Retina (tissue), 1 donor: Measurements from ENCODE around the gene ESRRA.
"Not testable (repeated sequence)": the region's sequence is repeated elsewhere in the genome, so short reads cannot be mapped to it uniquely, and the experiment has no call there.

ENCODE experiments used
- DNase-seq: peaks from one replicate; pipeline ENCODE4 v3.0.0-alpha.2; 2016

ESRRA gene

DNA sequence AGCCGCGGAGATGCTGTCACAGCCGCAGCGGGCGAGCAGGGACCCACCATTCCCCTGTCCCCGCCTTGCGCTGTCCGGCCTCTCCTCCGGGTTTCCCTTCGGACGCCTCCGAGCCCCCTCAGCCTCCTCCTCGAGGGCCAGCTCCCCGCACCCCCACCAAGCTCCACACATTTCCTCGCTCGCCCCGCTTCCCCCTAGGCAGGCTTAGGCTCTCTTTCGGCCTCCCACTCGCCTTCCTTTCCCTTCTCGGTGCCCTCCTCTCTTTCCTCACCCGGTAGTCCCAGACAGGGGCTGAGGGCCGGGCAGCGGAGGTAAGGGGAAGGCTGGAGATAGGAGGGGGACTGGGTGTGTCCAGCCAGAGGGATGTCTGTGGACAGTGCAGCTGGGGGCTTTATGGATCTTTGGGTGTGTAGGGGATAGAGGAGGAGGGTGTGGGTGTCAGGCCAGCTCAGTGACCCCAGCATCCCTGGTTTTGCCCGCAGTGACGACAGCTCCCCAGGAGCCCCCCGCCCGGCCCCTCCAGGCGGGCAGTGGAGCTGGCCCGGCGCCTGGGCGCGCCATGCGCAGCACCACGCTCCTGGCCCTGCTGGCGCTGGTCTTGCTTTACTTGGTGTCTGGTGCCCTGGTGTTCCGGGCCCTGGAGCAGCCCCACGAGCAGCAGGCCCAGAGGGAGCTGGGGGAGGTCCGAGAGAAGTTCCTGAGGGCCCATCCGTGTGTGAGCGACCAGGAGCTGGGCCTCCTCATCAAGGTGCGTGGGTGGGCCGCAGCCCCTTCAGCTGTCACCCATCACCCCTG, 12.7 kb upstream of the ESRRA start:
- DNase-seq: peak; percentile 27

DNA sequence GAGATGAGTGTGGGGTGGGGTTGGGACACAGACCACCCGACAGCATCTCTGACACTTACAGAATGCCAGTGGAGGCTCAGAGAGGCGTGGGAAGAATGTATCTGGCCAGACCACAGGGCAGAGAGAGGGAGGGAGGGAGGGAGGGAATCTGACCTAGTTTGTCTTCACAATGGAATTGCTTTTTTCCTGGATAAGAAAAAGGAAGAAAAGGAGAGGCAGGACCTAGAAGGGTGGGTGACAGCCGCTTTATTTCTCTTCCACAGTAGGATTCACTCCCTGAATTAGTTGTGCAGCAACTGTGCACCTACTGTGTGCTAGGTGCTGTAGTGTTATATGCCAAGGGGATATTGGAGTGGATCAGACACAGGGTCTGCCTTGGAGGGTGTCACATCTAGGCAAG, 10.6 kb upstream of the ESRRA start:
- peak; percentile 78 for DNase-seq

DNA sequence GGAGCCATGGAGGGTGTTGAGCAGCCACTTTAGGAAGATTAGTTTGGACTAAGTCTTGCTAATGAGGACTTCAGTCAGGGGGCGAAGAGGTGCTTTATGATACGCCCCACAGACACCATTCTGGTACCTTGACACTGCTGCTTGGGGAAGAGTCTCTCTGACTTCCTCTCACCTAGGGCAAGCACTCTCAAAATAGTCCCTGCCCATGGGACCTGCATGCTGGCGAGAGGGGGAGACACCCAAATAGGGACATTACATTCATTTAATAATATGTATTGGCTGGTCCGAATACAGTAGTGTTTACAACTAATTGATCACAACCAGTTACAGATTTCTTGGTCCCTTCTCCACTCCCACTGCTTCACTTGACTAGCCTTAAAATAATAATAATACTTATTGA, 9.6 kb upstream of the ESRRA start:
- DNase-seq: no peak

DNA sequence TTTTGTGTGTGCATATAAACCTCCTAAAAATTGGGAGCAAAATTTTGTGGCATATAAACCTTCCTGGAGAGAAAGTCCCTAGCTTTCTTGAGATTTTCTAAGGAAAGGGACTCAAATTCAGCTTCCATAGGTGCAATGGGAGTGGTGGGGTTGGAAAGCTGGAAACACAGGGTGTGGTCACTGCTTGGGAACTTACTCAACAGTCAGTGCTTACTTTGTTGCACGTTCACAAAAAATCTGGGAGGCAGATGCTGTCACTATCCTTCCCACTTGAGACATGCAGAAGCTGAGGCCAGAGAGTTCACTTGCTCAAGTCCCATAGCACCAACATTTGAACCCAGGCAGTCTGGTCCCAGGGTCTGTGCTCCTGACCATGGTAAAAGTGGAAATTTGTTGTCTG, 9.1 kb upstream of the ESRRA start:
- no peak for DNase-seq

DNA sequence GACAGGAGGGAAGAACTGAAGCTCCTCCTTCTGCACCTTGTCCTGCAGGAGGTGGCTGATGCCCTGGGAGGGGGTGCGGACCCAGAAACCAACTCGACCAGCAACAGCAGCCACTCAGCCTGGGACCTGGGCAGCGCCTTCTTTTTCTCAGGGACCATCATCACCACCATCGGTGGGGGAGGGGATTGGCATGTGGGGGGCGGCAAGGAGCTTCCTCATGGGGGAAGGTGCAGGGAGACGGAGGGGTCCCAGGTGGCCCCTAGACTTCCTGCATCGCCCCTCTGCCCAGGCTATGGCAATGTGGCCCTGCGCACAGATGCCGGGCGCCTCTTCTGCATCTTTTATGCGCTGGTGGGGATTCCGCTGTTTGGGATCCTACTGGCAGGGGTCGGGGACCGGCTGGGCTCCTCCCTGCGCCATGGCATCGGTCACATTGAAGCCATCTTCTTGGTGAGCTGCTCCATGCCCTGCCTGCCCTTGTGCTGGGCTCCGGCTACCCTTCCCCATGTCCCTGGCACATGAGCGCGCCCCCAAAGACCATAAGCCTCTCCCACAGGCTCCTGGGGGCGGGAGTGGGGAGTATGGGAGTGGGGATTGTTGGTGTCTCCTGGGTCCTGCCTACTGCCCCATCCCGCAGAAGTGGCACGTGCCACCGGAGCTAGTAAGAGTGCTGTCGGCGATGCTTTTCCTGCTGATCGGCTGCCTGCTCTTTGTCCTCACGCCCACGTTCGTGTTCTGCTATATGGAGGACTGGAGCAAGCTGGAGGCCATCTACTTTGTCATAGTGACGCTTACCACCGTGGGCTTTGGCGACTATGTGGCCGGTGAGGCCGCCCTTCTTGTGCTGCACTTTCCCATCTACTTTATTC, 8.3 kb upstream of the ESRRA start:
- DNase-seq: peak; percentile 49

DNA sequence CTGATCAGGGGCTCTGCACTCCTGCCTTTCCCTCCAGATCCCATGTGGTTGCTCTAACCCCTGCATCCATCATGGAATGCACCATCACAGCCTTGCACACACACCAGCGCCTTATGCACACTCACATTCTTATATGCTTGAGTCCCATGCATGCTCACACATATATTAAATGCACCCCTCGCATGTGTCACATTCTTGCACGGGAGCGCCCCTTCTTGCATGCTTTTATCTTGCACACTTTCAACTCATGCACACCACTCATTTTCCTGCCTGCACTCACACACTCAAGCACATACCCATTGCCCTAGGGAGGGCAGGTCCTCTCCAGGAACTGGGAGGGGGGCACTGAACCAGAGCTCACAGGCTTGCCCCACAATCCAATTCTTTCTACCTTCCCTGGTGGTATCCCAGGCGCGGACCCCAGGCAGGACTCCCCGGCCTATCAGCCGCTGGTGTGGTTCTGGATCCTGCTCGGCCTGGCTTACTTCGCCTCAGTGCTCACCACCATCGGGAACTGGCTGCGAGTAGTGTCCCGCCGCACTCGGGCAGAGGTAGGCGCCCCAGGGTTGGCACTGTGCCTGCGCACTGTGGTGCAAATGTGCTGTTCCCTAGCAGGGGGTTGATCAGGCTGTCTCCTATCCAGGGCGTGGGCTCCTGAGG, 7.5 kb upstream of the ESRRA start:
- DNase-seq: peak; percentile 28

DNA sequence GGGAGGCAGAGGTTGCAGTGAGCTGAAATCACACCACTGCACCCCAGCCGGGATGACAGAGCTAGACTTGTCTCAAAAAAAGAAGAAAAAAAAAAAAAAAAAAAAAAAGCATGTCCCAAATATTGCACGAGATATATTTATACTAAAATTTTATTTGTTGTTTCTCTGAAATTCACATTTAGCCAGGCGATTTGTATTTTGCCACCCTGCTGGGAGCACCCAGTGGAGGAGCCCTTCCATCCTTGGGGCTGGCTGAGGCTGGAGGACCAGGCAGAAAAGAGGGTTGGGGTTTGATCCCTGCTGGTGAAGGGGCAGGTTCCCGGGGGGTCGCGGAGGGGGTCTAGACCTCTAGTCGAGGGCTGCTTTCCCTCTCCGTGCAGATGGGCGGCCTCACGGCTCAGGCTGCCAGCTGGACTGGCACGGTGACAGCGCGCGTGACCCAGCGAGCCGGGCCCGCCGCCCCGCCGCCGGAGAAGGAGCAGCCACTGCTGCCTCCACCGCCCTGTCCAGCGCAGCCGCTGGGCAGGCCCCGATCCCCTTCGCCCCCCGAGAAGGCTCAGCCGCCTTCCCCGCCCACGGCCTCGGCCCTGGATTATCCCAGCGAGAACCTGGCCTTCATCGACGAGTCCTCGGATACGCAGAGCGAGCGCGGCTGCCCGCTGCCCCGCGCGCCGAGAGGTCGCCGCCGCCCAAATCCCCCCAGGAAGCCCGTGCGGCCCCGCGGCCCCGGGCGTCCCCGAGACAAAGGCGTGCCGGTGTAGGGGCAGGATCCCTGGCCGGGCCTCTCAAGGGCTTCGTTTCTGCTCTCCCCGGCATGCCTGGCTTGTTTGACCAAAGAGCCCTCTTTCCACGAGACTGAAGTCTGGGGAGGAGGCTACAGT, 6.1 kb upstream of the ESRRA start:
- DNase-seq: peak; percentile 71

DNA sequence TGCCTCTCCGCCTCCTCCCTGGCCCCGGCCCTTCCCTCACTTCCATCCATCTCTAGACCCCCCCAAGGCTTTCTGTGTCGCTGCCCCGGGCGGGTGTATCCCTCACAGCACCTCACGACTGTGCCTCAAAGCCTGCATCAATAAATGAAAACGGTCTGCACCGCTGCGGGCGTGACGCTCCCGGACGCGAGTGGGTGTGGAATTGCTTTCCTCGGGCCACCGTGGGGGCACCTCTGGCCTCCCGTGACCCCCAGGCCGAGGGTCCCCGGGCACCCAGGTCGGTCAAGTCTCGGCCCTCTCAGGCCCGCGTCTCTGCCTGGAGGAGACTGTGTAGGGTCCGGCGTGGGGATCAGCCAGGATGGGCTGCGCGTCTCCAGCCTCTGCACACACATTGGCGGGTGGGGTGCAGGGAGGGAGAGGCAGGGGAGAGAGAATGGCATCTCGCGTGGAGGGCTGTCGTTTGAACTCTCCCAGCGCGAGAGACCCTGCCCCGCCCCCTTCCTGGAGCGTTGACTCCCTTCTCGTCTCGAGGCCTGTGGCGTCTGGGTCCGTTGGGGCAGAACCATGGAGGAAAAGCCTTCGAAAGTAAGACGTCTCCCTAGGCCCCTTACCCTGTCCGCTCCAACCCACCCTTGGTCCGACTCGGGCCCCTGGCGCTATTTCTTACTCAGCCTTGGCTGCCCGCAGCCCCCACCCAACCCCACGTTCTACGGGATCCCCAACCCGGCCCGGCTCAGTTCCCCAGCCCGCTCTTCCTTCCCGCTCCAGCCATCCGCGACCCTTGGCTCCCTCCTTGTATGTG, 5.3 kb upstream of the ESRRA start, which contains the start of gene CATSPERZ:
Gene CATSPERZ (plus strand): TSS at position 512 of the 802 bp plus-strand sequence. CDS start 53 bp downstream, at position 565.
- DNase-seq: peak; percentile 45

DNA sequence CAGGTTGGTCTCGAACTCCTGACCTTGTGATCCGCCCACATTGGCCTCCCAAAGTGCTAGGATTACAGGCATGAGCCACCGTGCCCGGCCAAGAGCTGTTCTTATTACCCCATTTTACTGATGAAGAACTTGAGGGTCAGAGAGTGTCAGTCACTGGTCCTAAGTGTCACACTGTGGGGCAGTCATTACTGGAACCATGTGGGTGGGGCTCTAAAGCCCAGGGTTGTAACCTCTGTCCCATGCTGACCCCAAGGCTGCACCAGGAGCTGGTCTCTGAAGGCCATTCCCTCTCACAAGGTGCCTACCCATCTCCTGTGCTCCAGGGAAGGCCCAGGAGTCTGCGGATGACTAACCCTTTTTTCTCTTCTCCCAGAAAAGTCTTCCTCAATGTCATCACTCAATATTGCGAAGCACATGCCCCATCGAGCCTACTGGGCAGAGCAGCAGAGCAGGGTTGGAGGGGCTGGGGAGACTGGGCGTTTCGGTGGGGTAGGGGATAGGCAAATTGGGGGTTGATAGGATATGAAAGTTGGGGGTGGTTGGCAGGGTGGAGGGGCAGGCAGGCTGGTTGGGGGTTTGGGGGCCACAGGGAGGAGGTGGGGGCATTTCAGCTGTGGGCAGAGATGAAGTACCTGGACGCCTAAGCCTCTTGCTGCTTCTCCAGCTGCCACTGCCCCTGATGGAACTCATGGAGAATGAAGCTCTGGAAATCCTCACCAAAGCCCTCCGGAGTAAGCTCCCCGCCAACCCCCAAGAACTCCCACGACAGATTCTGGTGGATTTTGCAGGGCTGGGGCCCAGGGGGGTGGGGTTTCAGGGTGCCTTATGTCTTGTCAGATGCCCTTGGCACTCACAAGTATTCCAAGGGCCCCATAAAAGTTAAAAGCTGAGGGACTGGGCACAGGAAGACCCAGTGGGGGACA, 2.0 kb upstream of the ESRRA start:
- DNase-seq: no peak

DNA sequence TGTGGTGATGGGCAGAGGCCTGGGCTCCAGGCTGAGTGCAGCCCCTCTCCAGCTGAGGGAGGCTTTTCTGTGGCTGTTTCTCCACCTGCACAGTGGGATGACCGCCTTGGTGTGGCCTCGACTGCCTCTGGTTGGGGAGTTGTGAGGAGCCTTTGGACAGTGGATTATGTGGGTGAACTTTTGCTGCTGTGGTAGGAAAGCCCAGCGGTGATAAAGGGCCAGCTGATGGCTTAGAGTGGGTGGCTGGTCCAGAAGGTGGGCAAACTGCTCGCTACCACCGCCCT, 1.4 kb upstream of the ESRRA start:
- no peak for DNase-seq

DNA sequence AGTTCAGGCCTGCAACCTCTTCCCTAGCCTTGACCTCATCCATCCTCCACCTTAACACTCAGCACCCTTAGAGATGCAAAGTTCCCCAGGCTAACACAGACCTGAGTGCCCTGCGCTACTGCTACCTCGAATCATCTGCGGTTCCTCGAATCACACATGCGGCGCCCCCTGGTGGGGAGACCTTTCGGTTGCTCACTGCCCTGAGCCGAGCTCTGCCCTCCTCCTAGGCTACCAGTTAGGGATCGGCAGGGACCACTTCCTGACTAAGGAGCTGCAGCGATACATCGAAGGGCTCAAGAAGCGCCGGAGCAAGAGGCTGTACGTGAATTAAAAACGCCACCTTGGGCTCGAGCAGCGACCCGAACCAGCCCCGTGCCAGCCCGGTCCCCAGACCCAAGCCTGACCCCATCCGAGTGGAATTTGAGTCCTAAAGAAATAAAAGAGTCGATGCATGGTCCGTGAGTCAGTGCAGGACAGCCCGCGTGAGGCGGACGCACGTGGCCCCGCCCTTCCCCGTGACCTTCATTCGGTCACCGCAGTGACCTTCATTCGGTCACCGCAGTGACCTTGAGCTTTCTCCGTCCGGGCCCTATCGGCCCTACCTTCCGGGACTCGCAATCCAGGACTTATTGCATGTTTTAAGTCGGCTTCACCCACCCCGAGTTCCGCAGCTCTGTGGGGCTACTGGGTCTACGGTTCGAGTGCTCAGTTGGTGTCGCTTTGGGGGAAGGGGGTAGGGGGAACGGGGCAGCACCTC, 830 bp upstream of the ESRRA start:
- peak; percentile 93 for DNase-seq

DNA sequence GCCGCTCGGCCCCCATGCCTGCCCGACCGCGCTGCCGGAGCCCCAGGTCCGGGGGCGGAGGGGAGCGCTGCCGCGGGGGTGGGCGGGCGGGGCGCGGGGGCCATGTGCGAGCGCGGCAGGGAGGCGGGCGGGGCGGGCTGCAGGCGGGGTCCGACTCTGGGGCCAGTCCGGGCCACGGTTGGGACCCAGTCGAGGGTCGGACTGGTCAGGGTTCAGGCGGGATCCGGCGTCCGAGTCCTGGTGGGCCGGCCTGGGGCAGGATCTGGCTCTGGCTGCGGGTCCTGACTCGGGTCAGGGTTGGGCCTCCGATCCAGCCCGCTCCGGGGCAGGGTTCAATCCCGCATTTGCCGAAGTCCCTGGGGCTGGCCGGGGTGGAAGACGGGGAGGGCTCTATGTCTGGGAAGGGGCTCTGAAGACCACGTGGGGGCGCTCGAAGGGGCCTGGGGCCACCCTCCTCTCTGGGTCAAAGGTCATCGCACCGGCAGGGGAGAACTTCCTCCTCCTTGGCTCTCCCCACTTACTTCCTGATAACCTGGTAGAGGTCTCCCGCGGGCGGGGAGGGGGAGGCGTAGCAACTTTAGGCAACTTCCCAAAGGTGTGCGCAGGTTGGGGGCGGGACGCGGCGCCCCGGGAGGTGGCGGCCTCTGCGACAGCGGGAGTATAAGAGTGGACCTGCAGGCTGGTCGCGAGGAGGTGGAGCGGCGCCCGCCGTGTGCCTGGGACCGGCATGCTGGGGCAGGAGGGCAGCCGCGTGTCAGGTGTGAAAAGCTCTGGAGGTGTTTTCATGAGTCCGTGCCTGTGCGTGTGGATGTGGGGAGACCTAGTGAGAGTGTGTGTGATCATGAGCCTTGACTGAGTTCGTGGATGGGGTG, 603 bp downstream of the ESRRA start:
- DNase-seq: peak; percentile 74

DNA sequence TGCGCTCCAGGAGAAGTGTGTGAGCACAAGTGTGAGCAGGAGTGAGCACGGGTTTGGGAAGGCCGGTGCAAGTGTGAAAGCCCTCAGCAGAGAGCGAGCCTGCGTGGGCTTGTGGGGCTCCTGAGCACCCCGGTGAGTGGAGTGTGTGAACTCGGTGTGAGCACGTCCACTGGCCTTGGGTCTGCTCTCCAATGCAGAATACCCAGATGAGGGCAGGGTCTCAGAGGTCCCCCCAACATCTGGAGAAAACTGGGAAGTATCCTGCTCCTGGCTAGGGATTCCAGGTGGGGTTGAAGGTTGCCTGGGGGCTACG, 1.2 kb downstream of the ESRRA start:
- no peak for DNase-seq

DNA sequence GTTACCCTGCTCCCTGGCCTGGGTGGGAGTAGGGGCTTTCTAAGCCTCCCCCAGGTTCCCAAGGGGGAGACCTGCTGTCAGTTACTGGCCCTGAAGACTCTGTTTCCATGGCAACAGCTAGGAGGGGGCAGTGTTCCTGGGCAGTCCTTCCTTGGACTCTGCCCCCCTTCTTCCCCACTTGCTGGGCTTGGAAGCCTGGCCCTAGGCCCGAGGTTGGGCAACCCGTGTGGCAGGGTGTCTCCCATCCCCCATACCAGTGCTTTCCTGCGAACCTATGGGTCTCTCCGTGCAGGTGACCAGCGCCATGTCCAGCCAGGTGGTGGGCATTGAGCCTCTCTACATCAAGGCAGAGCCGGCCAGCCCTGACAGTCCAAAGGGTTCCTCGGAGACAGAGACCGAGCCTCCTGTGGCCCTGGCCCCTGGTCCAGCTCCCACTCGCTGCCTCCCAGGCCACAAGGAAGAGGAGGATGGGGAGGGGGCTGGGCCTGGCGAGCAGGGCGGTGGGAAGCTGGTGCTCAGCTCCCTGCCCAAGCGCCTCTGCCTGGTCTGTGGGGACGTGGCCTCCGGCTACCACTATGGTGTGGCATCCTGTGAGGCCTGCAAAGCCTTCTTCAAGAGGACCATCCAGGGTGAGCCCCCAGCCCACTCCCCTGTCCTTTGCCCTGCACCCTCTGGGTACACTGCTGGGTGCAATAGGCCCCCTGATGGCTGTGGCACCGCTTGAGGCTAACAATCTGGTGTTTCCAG, 1.7 kb downstream of the ESRRA start:
- no peak for DNase-seq

DNA sequence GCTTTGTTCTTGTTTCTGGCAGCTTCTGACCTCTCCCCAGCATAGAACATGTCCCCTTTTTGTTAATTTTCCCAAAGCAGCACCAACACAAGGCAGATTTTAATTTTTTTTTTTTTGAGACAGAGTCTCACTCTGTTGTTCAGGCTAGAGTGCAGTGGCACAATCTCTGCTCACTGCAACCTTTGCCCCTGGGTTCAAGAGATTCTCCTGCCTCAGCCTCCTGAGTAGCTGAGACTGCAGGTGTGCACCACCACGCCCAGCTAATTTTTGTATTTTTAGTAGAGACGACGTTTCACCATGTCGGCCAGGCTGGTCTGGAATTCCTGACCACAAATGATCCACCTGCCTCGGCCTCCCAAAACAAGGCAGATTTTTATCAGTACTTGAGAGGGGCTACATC, 2.5 kb downstream of the ESRRA start:
- DNase-seq: not testable (repeated sequence)

DNA sequence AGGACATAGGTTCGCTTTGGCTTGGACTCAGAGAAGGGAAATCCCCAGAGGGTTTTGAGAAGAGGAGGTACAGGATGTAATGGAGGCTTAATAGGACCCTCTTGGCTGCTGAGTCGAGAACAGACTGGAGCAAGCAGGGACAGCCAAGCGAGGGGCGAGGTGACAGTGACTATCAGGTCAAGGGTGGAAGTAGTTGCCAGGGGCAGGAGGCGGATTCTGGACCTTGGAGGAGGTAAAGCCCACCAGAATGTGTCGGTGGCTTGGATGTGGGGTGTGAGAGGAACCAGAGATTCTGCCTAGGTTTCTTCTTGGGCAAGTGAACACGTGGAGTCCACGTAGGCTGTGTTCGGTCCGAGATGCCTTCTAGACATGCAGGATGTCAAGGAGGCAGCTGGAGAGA, 7.6 kb downstream of the ESRRA start:
- no peak for DNase-seq

DNA sequence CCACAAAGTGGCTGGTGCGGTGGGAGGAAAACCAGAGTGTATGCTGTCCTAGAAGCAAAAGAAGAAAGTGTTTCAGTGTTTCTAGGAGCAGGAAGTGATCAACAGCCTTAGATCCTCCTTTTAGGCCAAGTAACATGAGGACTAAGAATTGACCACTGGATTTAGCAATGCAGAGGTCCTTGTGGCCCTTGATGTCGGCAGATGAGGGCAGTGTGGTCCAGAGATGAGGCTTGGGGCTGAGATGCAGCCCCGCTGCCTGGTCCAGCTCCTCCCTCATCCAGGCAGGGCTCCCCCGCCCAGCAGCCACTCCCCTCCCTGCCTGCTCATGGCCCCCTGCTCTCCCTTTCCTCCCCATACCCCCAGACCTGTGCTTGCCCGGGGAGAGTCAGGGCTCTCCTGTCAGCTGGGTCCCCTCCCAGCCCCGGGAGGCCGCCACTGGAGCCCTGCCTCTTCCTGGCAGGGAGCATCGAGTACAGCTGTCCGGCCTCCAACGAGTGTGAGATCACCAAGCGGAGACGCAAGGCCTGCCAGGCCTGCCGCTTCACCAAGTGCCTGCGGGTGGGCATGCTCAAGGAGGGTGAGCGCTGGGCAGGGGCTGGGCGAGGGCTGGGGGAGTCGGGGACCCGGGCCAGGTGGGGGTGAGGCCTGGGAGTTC, 8.3 kb downstream of the ESRRA start:
- no peak for DNase-seq
